ENCODE data around the gene PTCHD1. TPM values are rescaled to one million over a fixed set of nuclear protein-coding genes. Genes with fewer than 3 reads are reported as not detected.

PTCHD1 gene
- total and polyA plus RNA-seq, 2 experiments from 2014 or later: 3.0 to 7.7 TPM

GRCh38 chrX:23374291-23374690, 39.6 kb downstream of the PTCHD1 start:
- DNase-seq (ENCODE audit: low spot score): no peak
- Histone ChIP-seq H2AFZ (no peak overlapping the region), H3K4me2 (no peak overlapping the region), H4K20me1 (ENCODE audit: insufficient read depth, poor library complexity, severe bottlenecking) (no peaks in the 10 kb centered on the region), H3K27ac (no peak overlapping the region), H3K4me1 (ENCODE audit: insufficient read depth) (peaks cover 11% of the 10 kb centered on the region), H3K27me3 (no peaks in the 10 kb centered on the region), H3K79me2 (no peaks in the 10 kb centered on the region), H3K9me3 (ENCODE audit: low read depth) (no peaks in the 10 kb centered on the region), H3K4me3 (no peak overlapping the region), H3K36me3 (replicated peaks; ENCODE audit: insufficient read depth, low read depth) (no peaks in the 10 kb centered on the region), H3K9me2 (replicated peaks; ENCODE audit: insufficient read depth) (no peaks in the 10 kb centered on the region)
- WGBS (ENCODE audit: low lambda C conversion rate, missing lambda C conversion rate): 72% methylated on average over 4 of the region's 4 CpGs
- TF ChIP-seq CTCF (IDR thresholded peaks at IDR 0.05; ENCODE audit: poor library complexity) (no peak), EZH2phosphoT487 (IDR thresholded peaks at IDR 0.05; ENCODE audit: low read depth, severe bottlenecking, unreplicated experiment) (no peak), EZH2 (IDR thresholded peaks at IDR 0.05; ENCODE audit: borderline replicate concordance) (no peak)

- no peak for DNase-seq (ENCODE audit: low spot score)
- Histone ChIP-seq H3K9me2 (replicated peaks; ENCODE audit: insufficient read depth) (no peaks in the 10 kb centered on the region), H3K4me3 (no peak overlapping the region), H2AFZ (no peak overlapping the region), H3K9me3 (ENCODE audit: low read depth) (no peaks in the 10 kb centered on the region), H3K27ac (no peak overlapping the region), H3K36me3 (replicated peaks; ENCODE audit: insufficient read depth, low read depth) (no peaks in the 10 kb centered on the region), H3K4me1 (ENCODE audit: insufficient read depth) (peaks cover 11% of the 10 kb centered on the region), H3K27me3 (no peaks in the 10 kb centered on the region), H3K4me2 (no peak overlapping the region), H4K20me1 (ENCODE audit: insufficient read depth, poor library complexity, severe bottlenecking) (no peaks in the 10 kb centered on the region), H3K79me2 (no peaks in the 10 kb centered on the region)
- TF ChIP-seq CTCF (IDR thresholded peaks at IDR 0.05; ENCODE audit: poor library complexity) (no peak), EZH2 (IDR thresholded peaks at IDR 0.05; ENCODE audit: borderline replicate concordance) (no peak), EZH2phosphoT487 (IDR thresholded peaks at IDR 0.05; ENCODE audit: low read depth, severe bottlenecking, unreplicated experiment) (no peak)
- WGBS (ENCODE audit: low lambda C conversion rate, missing lambda C conversion rate): 97% methylated on average over 3 of the region's 3 CpGs
Observed at GRCh38 chrX:23376581-23376980, 41.9 kb downstream of the PTCHD1 start.

GRCh38 chrX:23380581-23380980, 45.9 kb downstream of the PTCHD1 start:
- Histone ChIP-seq H3K79me2 (no peaks in the 10 kb centered on the region), H3K27ac (no peak overlapping the region), H3K9me2 (replicated peaks; ENCODE audit: insufficient read depth) (no peaks in the 10 kb centered on the region), H3K4me2 (no peak overlapping the region), H2AFZ (no peak overlapping the region), H3K9me3 (ENCODE audit: low read depth) (no peaks in the 10 kb centered on the region), H3K27me3 (no peaks in the 10 kb centered on the region), H4K20me1 (ENCODE audit: insufficient read depth, poor library complexity, severe bottlenecking) (no peaks in the 10 kb centered on the region), H3K4me1 (ENCODE audit: insufficient read depth) (no peaks in the 10 kb centered on the region), H3K36me3 (replicated peaks; ENCODE audit: insufficient read depth, low read depth) (no peaks in the 10 kb centered on the region), H3K4me3 (no peak overlapping the region)
- no peak for DNase-seq (ENCODE audit: low spot score)
- TF ChIP-seq EZH2 (IDR thresholded peaks at IDR 0.05; ENCODE audit: borderline replicate concordance) (no peak), CTCF (IDR thresholded peaks at IDR 0.05; ENCODE audit: poor library complexity) (no peak), EZH2phosphoT487 (IDR thresholded peaks at IDR 0.05; ENCODE audit: low read depth, severe bottlenecking, unreplicated experiment) (no peak)
- WGBS (ENCODE audit: low lambda C conversion rate, missing lambda C conversion rate): 59% methylated on average over 2 of the region's 2 CpGs
